ENCODE data around the gene WSCD2. TPM values are rescaled to one million over a fixed set of nuclear protein-coding genes. Genes with fewer than 3 reads are reported as not detected.

WSCD2 gene
- total and polyA plus RNA-seq, 2 experiments from 2014 or later, result not detected

DNA sequence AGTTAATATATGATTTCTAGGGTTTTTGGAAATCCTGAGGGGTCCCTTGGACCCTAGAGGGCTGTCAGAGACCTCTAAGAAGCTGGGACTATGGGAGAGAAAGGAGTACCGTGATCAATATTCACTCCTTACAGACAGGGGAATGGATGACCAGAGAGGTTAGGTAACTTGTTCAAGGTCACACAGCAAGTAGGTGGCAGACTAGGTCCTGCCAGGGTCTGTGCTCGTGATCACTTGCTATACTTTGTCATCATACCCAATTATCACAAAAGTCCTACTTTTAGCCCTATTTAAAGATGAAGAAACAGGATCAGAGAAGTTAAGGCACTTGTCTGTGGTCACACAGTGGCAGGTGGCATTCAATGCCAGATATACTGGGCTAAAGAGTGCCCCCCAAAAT, 42.9 kb downstream of the WSCD2 start:
- in situ Hi-C loops (cut with MboI), result no loop called here
- TF ChIP-seq EZH2 (IDR thresholded peaks at IDR 0.05; ENCODE audit: insufficient read depth, poor library complexity, severe bottlenecking), result no peak
- TF ChIP-seq EZH2phosphoT487 (IDR thresholded peaks at IDR 0.05; ENCODE audit: insufficient read depth, low read depth), result no peak
- Histone ChIP-seq H3K4me2 (ENCODE audit: unreplicated experiment) (no peak overlapping the region), H3K27me3 (replicated peaks; ENCODE audit: insufficient read depth) (peaks cover 8% of the 10 kb centered on the region; the same call in 1 of the 2 replicates), H3K27ac (no peak overlapping the region), H3K9me2 (ENCODE audit: insufficient read depth) (no peaks in the 10 kb centered on the region), H3K79me2 (ENCODE audit: insufficient read depth) (no peaks in the 10 kb centered on the region), H4K20me1 (ENCODE audit: insufficient read depth) (no peaks in the 10 kb centered on the region), H3K36me3 (ENCODE audit: low read depth) (no peaks in the 10 kb centered on the region), H3F3A (ENCODE audit: insufficient read depth) (no peaks in the 10 kb centered on the region), H3K9me3 (ENCODE audit: low read depth) (no peaks in the 10 kb centered on the region), H2AFZ (no peak overlapping the region), H3K4me1 (ENCODE audit: insufficient read depth) (no peaks in the 10 kb centered on the region), H3K4me3 (no peak overlapping the region), H3K9ac (no peak overlapping the region)
- DNase-seq, result no peak
- 14 to 18% methylated on average over 2 of the region's 2 CpGs for WGBS, 2 experiments (ENCODE audit: low coverage in 1 of 2, low lambda C conversion rate in 2 of 2, missing lambda C conversion rate in 2 of 2)

DNA sequence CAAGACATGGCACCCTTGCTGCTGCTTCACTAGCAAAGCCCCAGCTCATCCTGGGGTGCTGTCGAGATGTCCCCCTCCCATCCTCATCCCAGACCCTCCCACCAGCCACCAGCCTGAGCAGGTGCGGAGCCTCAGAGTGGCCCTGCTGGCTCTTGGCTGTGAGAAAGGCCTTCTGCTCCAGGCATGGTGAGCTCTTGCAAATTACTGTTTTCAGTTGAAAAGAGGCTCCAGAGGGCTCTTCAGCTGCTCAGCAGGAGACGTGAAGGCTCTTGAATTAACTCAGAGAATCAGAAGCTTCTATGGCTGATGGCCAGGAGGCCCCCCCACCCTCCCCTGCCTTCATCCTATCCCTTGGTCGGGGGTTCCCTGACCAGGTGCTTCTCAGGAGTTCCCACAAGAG, 44.1 kb downstream of the WSCD2 start:
- no peak for DNase-seq
- in situ Hi-C loops (cut with MboI), result no loop called here
- Histone ChIP-seq H3K4me1 (ENCODE audit: insufficient read depth) (no peaks in the 10 kb centered on the region), H3K9ac (no peak overlapping the region), H3F3A (ENCODE audit: insufficient read depth) (no peaks in the 10 kb centered on the region), H3K4me3 (no peak overlapping the region), H3K4me2 (ENCODE audit: unreplicated experiment) (no peak overlapping the region), H3K9me2 (ENCODE audit: insufficient read depth) (no peaks in the 10 kb centered on the region), H3K27me3 (replicated peaks; ENCODE audit: insufficient read depth) (peaks cover 8% of the 10 kb centered on the region; the same call in 1 of the 2 replicates), H3K9me3 (ENCODE audit: low read depth) (no peaks in the 10 kb centered on the region), H3K79me2 (ENCODE audit: insufficient read depth) (no peaks in the 10 kb centered on the region), H3K27ac (no peak overlapping the region), H2AFZ (no peak overlapping the region), H4K20me1 (ENCODE audit: insufficient read depth) (no peaks in the 10 kb centered on the region), H3K36me3 (ENCODE audit: low read depth) (no peaks in the 10 kb centered on the region)
- WGBS, 2 experiments (ENCODE audit: low coverage in 1 of 2, low lambda C conversion rate in 2 of 2, missing lambda C conversion rate in 2 of 2), result 10 to 16% methylated on average over 4 of the region's 4 CpGs
- TF ChIP-seq EZH2phosphoT487 (IDR thresholded peaks at IDR 0.05; ENCODE audit: insufficient read depth, low read depth), result no peak
- TF ChIP-seq EZH2 (IDR thresholded peaks at IDR 0.05; ENCODE audit: insufficient read depth, poor library complexity, severe bottlenecking), result no peak

DNA sequence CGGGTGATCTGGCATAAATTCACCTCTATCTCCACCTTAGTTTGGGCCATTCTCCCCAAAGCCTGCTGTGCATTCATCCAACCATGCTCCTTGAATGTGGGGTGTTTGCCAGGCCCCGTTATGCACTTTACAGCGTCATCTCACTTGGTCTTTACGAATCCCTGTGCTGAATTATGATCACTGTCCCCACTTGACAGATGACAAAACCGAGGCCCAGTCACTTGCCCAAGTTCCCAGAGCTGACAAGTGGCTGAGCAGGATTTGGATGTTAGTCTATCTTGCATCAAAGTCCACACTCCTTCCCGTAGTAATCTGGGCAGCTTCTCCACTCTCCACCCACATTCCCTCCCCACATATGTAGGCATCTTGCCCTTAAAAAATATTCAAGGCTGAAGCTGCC, 44.8 kb downstream of the WSCD2 start:
- Histone ChIP-seq H3K9ac (no peak overlapping the region), H4K20me1 (ENCODE audit: insufficient read depth) (no peaks in the 10 kb centered on the region), H3K9me3 (ENCODE audit: low read depth) (no peaks in the 10 kb centered on the region), H2AFZ (no peak overlapping the region), H3K79me2 (ENCODE audit: insufficient read depth) (no peaks in the 10 kb centered on the region), H3F3A (ENCODE audit: insufficient read depth) (no peaks in the 10 kb centered on the region), H3K4me2 (ENCODE audit: unreplicated experiment) (no peak overlapping the region), H3K27me3 (replicated peaks; ENCODE audit: insufficient read depth) (peaks cover 8% of the 10 kb centered on the region; the same call in 1 of the 2 replicates), H3K36me3 (ENCODE audit: low read depth) (no peaks in the 10 kb centered on the region), H3K9me2 (ENCODE audit: insufficient read depth) (no peaks in the 10 kb centered on the region), H3K27ac (no peak overlapping the region), H3K4me3 (no peak overlapping the region), H3K4me1 (ENCODE audit: insufficient read depth) (no peaks in the 10 kb centered on the region)
- 8 to 10% methylated on average over 6 of the region's 6 CpGs for WGBS, 2 experiments (ENCODE audit: low coverage in 1 of 2, low lambda C conversion rate in 2 of 2, missing lambda C conversion rate in 2 of 2)
- TF ChIP-seq EZH2phosphoT487 (IDR thresholded peaks at IDR 0.05; ENCODE audit: insufficient read depth, low read depth) (no peak), EZH2 (IDR thresholded peaks at IDR 0.05; ENCODE audit: insufficient read depth, poor library complexity, severe bottlenecking) (no peak)
- in situ Hi-C loops (cut with MboI), result no loop called here
- no peak for DNase-seq

DNA sequence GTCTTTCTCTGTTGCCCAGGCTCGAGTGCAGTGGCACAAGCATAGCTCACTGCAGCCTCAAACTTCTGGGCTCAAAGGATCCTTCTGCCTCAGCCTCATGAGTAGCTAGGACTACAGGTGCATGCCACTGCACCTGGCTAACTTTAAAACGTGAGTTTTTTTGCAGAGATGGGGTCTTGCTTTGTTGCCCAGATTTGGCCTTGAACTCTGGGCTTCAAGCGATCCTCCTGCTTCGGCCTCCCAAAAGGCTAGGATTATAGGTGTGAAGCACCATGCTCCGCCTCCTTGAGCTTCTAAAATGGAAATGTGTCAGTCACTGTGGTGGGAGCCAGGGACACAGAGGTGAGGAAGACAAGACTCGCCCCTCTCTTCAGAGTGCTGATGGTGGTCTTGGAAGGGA, 45.6 kb downstream of the WSCD2 start:
- Histone ChIP-seq H2AFZ (no peak overlapping the region), H3K4me1 (ENCODE audit: insufficient read depth) (no peaks in the 10 kb centered on the region), H3K36me3 (ENCODE audit: low read depth) (no peaks in the 10 kb centered on the region), H3K4me3 (no peak overlapping the region), H3K4me2 (ENCODE audit: unreplicated experiment) (no peak overlapping the region), H3K79me2 (ENCODE audit: insufficient read depth) (no peaks in the 10 kb centered on the region), H3K9ac (no peak overlapping the region), H3K27ac (no peak overlapping the region), H3K9me3 (ENCODE audit: low read depth) (no peaks in the 10 kb centered on the region), H4K20me1 (ENCODE audit: insufficient read depth) (no peaks in the 10 kb centered on the region), H3F3A (ENCODE audit: insufficient read depth) (no peaks in the 10 kb centered on the region), H3K9me2 (ENCODE audit: insufficient read depth) (no peaks in the 10 kb centered on the region), H3K27me3 (replicated peaks; ENCODE audit: insufficient read depth) (peaks cover 8% of the 10 kb centered on the region; the same call in 1 of the 2 replicates)
- in situ Hi-C loops (cut with MboI), result no loop called here
- DNase-seq, result no peak
- TF ChIP-seq EZH2 (IDR thresholded peaks at IDR 0.05; ENCODE audit: insufficient read depth, poor library complexity, severe bottlenecking) (no peak), EZH2phosphoT487 (IDR thresholded peaks at IDR 0.05; ENCODE audit: insufficient read depth, low read depth) (no peak)
- 27 to 28% methylated on average over 6 of the region's 6 CpGs for WGBS, 2 experiments (ENCODE audit: low coverage in 1 of 2, low lambda C conversion rate in 2 of 2, missing lambda C conversion rate in 2 of 2)

DNA sequence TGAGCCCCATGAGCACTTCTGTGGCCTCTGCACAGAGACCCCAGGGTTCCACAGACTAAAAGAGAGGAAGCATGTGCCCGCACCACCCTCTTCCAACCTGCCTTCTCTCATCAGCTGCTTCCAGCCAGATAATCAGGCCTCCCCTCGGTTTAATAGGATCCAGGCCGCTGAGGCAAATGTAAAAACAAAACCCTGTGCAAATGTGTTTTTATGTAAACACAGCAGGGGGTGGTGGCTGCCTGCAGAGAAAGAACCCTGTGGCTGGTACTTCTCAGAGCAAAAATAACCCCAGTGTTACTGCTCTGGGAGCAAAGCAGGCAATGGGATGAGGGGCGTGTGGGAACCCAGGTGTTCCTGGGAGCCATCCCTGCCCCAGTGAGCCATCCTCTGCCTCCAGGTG, 46.2 kb downstream of the WSCD2 start:
- Histone ChIP-seq H3K9ac (no peak overlapping the region), H3K4me1 (ENCODE audit: insufficient read depth) (no peaks in the 10 kb centered on the region), H3F3A (ENCODE audit: insufficient read depth) (no peaks in the 10 kb centered on the region), H3K4me3 (no peak overlapping the region), H3K27ac (no peak overlapping the region), H3K36me3 (ENCODE audit: low read depth) (no peaks in the 10 kb centered on the region), H3K9me2 (ENCODE audit: insufficient read depth) (no peaks in the 10 kb centered on the region), H2AFZ (no peak overlapping the region), H3K9me3 (ENCODE audit: low read depth) (no peaks in the 10 kb centered on the region), H3K27me3 (replicated peaks; ENCODE audit: insufficient read depth) (peaks cover 8% of the 10 kb centered on the region; the same call in 1 of the 2 replicates), H3K79me2 (ENCODE audit: insufficient read depth) (no peaks in the 10 kb centered on the region), H3K4me2 (ENCODE audit: unreplicated experiment) (no peak overlapping the region), H4K20me1 (ENCODE audit: insufficient read depth) (no peaks in the 10 kb centered on the region)
- in situ Hi-C loops (cut with MboI), result no loop called here
- WGBS, 2 experiments (ENCODE audit: low coverage in 1 of 2, low lambda C conversion rate in 2 of 2, missing lambda C conversion rate in 2 of 2), result 18 to 27% methylated on average over 4 of the region's 4 CpGs
- TF ChIP-seq EZH2phosphoT487 (IDR thresholded peaks at IDR 0.05; ENCODE audit: insufficient read depth, low read depth) (no peak), EZH2 (IDR thresholded peaks at IDR 0.05; ENCODE audit: insufficient read depth, poor library complexity, severe bottlenecking) (no peak)
- DNase-seq, result no peak
